ENCODE results near the gene ATP6V1D.
"Not testable (repeated sequence)": the region's sequence is repeated elsewhere in the genome, so short reads cannot be mapped to it uniquely, and the experiment has no call there.

ATP6V1D gene

DNA sequence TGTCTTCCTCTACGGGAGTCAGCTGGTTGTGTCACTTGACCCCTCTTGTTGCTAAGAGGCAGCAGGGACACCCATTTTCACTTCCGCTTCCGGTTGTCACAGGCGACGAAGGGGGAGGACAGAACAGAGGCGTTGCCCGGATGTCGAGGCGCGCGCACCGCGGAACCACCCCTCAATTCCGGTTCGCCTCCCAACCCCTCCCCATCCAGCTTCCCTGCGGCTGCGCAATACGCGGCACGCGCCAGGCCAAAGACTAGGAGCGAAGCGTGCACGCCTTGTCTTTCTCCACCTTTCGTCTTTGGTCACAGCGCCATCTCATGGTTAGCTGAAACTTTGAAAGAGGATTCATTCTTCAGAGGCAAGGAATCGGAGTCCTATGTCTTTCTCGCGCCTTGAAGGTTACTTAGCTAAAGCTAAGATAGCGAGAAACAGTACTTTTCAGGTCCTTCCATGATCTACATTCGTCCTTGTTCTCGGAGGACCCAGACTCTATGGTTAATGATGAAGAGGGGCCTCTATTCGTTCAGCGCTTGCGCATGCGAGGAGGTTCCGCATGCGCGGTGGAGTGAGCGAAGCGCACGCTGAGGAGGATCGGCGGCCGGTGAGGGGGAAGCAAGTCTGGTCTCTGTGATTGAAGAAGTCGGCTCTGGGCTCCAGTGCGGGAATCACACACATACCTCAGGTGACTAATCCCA is at the start of gene ATP6V1D, which contains the start of gene EIF2S1:
Gene ATP6V1D (minus strand): TSS at position 30 of the 695 bp plus-strand sequence. CDS start 106 bp downstream, outside the sequence.
Gene EIF2S1 (plus strand): TSS at position 554 of the 695 bp plus-strand sequence. CDS start 4,440 bp downstream, outside the sequence.
- peak; percentile 99 for DNase-seq (ENCODE audit: low spot score)

DNA sequence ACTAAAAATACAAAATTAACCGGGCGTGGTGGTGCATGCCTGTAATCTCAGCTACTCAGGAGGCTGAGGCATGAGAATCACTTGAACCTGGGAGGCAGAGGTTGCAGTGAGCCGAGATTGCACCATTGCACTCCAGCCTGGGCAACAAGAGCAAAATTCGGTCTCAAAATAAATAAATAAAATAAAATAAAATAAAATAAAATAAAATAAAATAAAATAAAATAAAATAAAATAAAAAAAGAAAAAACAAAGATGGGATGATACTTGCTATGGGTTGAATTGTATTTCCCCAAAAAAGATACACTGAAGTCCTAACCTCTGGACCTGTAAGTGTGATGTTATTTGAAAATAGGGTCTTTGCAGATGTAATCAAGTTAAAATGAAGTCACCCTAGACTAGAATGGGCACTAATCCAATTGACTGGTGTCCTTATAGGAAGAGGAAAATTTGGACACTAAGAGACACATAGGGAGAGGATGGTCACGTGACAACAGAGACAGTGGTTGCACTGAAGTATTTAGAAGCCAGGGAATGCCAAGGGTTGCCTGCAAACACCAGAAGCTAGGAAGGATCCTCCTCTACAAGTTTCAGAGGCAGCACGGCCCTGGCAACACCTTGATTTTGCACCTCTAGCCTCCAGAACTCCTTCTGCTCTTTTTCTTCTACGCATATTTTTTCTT is 48.7 kb upstream of the ATP6V1D start:
- not testable (repeated sequence) for DNase-seq (ENCODE audit: low spot score)

DNA sequence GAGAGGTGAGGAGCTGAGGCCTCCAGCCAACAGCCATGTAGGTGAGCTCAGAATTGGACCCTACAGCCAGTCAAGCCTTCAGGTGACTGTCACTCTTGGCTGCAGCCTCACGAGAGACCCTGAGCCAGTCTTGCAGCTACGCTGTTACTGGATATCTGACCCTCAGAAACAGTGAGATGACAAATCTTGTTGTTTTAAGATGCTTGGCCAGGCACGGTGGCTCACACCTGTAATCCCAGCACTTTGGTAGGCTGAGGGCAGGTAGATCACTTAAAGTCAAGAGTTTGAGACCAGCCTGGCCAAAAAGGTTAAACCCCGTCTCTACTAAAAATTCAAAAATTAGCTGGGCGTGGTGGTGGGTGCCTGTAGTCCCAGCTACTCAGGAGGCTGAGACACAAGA is 46.2 kb upstream of the ATP6V1D start:
- DNase-seq (ENCODE audit: low spot score) = no peak

DNA sequence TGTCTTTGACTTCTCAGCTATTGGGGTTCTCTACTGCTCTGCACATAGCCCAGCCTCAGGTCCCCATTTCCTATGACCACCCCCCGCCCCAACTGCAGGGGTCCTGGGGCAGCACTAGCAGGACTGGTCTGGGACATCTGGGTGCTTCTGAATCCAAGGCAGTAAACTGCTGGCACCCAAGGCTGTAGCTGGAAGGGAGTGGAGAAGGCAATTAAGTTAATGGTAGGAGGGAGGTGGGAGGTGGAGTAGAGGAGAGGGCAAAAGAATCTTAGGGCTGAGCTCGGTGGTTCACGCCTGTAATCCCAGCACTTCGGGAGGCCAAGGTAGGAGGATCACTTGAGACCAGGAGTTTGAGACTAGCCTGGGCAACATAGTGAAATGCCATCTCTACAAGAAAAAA is 40.8 kb upstream of the ATP6V1D start:
- no peak for DNase-seq (ENCODE audit: low spot score)

DNA sequence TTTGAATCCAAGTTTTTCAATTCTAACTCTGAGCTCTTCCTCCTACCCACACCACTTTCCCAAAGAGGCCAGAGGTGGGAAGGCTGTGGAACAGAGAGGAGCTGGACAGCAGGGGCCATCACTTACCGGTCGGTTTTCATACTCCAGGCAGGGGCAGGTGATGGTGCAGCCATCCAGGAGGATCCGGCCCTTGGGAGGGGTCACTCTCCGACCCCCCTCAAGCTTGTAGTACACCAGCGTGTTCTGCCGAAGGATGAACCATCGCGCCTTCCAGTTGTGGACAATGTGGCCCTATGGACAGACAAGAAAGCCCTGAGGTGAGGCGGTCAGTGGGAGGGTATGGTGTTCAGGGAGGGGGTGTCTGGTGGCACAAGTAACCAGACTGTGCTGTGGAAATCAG is 37.9 kb upstream of the ATP6V1D start:
- no peak for DNase-seq (ENCODE audit: low spot score)

DNA sequence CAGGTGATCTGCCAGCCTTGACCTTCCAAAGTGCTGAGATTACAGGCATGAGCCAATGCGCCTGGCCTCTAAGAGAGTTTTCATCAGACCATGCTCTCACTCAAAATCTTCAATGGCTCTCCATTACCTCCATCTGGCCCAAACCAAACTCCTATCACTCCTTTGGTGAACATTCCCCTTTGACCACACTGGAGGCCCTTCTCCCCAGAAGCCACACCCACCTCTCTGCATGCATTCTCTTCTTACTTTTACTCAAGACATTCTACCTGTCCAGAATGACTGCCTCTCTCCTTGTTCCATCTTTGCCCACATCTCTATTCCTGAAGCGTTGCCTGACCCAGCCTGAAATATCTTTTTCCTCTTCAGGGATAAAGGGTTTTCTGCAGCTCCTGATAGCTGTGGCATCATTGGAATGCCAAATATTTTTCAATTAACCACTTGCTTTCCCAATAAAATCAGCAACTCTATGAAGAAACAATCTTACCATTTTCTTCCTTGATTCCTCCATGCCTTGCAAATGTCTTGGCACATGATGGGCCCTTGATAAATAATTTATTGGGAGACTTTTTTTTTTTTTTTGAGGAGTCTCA is 36.9 kb upstream of the ATP6V1D start:
- no peak for DNase-seq (ENCODE audit: low spot score)

DNA sequence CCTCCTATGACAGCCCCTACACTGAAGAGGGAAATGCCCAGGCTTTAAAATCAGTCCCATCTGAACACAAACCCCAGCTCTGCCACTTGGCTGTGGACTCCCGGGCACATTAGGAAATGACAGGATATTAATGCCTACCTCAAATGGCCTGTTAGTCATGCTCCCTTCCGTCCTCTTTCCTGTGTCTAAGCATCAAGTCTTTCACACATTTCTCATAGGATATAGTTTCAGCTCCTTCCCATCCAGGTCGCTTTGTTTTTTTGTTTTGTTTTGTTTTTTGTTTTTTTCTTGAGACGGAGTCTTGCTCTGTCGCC is 36.2 kb upstream of the ATP6V1D start:
- DNase-seq (ENCODE audit: low spot score) = no peak

DNA sequence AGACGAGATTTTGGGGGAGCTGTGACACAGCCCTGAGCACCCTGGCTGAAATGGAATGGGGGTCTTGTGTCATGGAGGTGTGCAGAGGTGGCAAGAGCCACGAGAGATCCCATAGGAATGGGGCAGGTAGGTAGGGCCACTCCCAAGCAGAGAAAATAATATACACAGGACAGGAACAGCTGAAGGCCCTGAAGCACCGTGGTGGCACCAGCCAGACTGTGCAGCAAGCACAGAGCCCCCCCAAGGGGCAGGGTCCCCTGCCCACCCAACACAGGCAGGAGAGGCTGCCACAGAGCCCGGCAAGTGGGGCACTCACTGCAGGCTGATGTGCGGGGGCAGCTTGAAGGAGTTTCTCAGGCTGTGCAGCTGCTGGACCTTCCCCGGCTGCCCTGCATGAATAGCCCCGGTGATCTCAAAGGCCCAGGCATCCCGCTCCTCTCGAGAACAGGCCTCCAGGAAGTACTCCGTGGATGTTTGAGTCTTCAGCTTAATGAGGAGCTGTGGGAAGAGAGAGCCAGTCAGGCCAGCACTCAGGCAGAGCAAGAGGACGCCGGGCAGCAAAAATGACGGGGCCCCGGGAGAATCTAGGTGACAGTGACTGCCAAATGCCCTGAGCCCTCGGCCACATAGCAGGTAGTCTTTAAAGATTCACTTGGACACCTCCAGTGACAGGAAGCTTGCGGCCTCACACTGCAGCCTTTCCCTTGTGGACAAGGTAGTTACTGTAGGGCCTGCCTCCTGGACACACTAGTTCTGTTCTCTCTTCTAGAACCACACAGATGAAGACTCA is 35.7 kb upstream of the ATP6V1D start:
- no peak for DNase-seq (ENCODE audit: low spot score)

DNA sequence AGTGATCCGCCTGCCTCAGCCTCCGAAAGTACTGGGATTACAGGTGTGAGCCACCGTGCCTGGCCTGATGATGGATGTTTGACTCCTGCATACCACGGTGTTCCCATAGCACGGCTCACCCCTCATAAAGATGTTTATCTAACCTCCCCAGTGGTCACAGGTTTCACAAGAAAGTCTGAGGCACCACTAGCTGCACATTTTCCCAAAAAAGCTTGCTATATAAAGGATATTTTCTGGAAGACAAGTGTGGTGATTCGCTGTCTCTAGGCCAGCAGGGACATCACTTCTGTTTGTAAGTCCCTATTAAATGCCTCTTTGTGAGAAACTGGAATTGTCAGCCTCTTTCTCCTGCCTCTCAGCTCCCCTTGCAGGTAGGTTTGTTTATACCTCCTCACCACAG is 34.1 kb upstream of the ATP6V1D start:
- no peak for DNase-seq (ENCODE audit: low spot score)

DNA sequence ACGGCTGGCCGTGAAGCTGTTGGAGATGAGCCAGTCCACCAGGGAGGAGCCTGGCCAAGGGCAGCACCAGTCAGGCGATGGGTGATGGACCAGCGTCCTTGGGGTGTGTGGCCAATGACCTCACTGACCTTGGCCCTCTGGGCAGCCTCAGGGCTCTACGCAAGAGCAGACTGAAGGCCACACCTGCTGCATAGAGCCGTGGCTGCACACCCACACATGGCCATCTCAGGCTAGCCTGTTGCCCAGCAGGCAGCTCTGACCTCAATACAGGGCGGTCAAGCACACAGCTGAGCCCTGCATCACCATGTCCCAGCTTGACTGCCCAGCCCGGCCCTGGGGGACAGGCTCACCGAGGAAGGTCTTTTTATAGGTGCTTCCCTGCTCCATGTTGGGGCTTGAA is 33.2 kb upstream of the ATP6V1D start:
- no peak for DNase-seq (ENCODE audit: low spot score)

DNA sequence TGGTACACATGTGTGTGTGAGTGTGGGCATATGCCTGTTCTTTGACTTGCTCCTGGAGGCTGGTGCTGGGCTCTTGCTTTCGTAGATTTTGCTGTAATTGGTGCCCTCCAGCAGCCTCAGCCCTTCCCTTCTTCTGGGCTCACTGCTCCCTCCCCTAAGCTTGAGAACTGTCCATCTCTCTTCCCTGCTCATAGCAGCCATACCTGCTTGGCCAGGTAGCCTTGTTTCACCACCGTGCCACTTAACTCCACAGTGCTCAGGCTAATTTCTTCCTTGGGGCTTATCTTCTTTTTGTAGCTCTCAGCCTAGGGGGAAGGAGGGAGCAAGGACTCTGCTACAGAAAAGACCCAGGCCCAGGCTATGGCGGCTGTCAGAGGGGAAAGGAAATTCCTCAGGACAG is 32.5 kb upstream of the ATP6V1D start:
- DNase-seq (ENCODE audit: low spot score) = no peak

DNA sequence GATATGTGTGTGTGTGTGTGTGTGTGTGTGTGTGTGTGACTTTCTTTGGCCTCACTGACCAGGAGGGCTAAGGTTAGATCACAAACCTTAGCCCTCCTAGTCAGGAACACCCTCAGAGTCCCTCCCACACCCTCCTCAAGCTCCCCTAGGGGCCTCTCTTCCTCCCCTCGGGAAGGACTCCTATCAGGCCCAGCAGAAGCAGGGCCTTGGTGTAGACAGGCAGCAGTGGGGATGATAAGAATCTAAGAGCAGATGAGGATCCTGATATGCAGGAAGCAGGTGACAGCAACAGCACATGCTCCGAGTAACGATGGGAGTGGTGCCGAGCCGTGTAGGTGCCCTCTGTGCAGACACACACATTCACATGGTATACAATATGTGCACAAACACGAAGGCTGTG is 31.7 kb upstream of the ATP6V1D start:
- no peak for DNase-seq (ENCODE audit: low spot score)

DNA sequence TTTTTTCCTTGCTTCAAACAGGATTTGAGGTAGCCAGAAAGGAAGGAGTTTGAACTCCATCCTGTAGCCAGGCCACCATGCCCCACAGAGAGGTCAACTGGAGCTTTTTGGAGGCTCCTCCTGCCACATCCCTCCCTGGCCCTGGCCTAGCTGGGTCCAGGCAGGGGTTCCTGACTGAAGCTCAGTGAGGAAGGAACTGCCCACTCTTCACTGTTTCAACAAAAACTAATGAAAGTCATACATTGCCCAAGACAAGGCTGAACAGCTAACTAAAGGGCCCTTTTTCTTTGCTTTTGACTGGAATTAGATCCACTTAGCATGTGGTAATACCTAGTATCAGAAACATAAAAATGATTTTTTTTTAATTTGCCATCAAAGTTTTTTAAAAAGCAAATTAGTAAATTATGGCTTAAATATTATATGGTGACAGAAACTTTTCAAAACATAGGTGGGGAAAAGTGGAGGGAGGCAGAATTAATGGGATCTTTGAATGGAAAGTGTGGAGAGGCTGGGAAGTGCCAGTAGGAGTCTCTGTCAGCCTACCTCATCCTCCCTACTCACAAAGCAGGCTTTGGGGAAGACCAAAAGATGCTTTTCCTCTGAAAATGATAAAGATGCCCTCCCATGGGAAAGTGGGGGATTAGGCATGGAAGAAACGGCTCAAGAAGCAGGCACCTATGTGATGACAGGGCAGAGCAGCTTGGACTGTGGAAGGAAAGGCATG is 30.4 kb upstream of the ATP6V1D start:
- DNase-seq (ENCODE audit: low spot score) = no peak

DNA sequence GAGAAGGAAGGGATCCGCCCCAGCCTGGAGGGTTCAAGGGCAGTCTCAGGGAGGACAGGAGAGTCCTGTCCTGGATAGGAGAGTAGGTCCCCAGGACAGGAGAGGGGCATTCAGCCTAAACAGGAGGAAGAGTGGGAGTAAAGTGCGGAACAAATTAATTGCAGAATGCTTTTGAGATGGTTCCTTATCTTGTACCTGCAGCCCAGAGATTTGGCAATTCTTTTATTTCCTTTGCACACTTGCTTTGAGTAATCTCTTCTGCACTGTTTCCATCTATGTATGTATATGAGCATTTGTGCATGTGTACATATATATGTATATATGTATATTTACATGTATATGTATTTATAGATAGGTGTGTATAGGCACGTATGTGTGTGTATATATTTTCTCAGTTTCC is 29.7 kb upstream of the ATP6V1D start:
- no peak for DNase-seq (ENCODE audit: low spot score)

DNA sequence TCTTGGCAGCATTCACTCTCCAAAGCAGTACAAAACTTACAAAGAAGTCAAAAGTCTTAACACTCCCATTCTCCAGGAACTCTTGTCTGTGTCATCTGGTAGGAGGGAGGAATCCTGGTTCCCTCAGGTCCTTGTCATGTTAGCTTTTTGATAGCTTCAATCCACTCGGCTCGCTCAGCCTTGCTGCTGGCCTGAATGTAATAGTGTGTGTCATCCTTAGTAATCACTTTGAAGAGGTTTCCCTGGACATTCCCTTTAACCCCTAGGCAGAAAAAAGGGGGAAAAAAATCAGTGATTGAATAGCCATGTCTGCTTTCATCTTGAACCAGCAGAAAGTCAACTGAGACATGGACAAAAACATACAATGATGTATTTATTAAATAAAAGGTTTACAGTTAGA is 27.6 kb upstream of the ATP6V1D start:
- DNase-seq (ENCODE audit: low spot score) = no peak

DNA sequence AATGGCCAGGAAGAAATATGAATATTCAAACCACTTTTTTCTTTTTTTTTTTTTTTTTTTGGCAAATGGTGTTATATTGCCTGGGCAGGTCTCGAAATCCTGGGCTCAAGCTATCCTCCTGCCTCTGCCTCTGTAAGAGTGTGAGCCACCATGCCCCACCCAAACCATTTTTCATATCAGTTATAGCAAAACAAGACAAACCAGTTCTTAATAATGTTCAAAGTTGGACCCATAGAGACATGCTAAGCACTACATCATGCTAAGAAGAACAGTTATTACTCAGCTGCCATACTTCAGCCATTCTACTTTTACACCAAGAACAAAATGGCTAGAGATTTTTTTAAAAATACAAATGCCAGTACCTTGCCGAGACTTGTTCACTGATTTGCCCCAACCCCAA is 26.0 kb upstream of the ATP6V1D start:
- no peak for DNase-seq (ENCODE audit: low spot score)

DNA sequence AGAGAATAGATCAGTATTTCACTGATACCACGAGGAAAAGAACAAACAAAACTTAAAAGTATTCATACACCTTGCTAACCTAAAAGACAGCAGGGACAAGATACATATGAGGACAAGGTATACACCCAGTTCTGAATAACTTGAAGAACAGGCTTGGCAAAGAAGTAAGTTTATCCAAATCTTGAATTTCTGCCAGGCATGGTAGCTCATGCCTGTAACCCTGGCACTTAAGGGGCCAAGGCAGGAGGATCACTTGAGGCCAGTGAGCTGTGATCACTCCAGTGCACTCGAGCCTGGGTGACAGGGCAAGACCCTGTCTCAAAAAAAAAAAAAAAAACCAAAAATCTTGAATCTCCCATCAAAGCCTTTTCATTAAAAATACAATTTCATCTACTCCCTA is 25.5 kb upstream of the ATP6V1D start:
- DNase-seq (ENCODE audit: low spot score) = no peak

DNA sequence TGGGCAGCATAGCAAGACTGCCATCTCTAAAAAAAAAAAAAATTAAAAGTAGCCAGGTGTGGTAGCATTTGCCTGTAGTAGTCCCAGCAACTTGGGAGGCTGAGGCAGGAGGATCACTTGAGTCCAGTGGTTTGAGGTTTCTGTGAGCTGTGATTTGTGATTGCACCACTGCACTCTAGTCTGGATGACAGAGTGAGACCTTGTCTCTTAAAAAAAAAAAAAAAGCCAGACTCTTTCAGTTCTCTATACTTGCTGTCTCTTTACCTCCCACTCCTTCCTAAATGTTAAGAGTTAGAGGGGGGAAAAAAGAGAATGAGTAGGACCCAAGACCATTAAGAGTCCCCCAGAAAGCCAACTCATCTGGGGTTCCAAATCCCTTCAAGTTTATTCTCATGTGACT is 18.3 kb upstream of the ATP6V1D start:
- DNase-seq (ENCODE audit: low spot score) = no peak

DNA sequence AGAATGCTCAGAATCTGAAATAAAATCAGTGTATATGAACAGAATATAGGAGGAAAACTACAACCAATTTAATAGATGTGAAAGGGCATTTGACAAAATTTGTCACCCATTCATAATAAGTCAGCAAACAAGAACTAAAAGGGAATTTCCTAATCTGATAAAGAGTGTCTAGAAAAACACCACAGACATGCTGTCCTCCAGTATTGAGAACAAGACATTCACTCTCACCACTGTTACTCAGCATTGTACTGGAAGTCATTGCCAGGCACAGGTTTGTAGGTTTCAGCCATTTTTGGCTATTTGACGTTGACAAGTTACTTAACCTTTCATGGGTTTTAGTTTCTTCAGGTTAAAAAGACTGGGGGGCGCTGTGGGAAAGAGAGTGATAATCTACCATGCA is 13.7 kb upstream of the ATP6V1D start:
- DNase-seq (ENCODE audit: low spot score) = no peak

DNA sequence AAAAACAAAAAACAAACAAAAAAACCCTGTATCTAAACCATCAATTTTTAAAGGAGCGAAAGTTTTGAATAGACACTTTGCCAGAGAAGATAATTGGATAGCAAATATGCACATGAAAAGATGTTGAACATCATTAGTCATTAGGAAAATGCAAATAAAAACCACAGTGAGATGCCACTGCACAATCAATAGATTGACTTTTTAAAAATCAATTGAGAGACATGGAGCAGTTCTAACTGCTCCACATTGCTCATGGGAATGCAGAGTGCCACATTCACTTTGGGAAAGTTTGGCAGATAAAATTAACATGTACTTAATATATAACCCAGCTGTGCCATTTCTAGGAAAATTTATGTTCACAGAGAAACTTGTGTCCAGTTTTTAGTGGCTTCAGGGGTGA is 13.2 kb upstream of the ATP6V1D start:
- no peak for DNase-seq (ENCODE audit: low spot score)

DNA sequence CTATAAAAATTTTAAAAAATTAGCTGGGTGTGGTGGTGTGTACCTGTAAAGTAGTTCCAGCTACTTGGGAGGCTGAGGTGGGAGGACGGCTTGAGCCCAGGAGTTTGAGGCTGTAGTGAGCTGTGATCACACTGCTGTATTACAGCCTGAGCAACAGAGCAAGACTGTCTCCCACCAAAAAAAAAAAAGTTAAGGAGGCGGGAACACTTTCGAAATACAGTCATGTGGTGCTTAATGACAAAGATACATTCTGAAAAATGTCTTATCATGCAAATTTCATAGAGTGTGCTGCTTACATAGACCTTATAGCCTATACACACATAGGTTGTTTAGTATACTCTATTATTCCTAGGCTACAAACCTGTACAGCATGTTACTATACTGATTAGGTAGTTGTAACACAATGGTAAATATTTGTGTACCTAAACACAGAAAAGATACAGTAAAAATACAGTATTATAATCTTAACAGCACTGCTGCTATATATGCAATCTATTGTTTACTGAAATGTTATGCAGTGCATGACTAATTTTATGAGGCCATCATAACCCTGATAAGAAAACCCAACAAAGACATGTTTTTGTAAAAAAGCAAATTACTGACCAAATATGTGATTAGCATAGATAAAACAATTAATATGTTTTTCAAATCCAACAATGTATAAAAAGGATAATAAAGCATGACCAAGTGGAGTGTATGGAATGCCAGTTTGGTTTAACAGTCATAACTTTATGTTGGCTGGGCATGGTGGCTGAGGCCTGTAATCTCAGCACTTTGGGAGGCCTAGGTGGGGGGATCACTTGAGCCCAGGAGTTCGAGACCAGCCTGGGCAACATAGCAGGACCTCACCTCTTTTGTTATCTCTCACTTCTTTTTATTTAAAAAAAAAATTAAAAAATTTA is 11.9 kb upstream of the ATP6V1D start:
- DNase-seq (ENCODE audit: low spot score) = peak; percentile 13
